MM.1S (cell line): ENCODE results near the gene HINT2.

Source experiments
- EZH2 ChIP-seq: fragments of 300-600 bp; sonication (generic); optimal IDR thresholded peaks from 2 replicates; pipeline ENCODE3; 2017; ENCODE audit warnings: low read depth, mild to moderate bottlenecking, antibody characterized with exemption, low read length, mixed read lengths
- EZH2phosphoT487 ChIP-seq: fragments of 300-600 bp; sonication (generic); IDR thresholded peaks from 2 replicates; pipeline ENCODE4 v1.6.1; 2018; ENCODE audit warnings: antibody characterized with exemption, low read length
- TF ChIP-seq, protein P1 (sequence below): fragments of 300-600 bp; sonication (generic); IDR thresholded peaks from 2 replicates; pipeline ENCODE4 v1.5.1; 2016; ENCODE audit warnings: antibody characterized with exemption, low read length, mixed read lengths

DNA sequence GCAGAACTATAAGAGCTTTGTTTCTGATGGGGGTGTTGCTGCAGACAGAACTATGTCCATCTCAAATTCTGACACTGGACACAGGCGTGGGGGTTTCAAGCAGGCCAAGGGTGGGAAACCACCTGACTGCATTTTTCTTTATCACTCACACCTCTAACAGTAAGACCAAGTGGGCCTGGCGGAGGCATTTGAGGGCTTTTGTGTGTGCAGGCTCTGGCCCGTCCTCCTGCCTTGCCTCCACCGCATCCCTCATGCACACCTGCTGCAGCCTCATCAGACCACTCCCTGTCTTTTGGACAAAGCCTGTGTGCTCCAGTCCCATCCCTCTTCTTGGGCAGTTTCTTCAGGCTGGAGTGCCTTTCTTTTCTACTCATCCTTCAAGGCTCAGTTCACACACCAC lies 47.5 kb upstream of the HINT2 start:
- TF ChIP-seq, protein P1, sequence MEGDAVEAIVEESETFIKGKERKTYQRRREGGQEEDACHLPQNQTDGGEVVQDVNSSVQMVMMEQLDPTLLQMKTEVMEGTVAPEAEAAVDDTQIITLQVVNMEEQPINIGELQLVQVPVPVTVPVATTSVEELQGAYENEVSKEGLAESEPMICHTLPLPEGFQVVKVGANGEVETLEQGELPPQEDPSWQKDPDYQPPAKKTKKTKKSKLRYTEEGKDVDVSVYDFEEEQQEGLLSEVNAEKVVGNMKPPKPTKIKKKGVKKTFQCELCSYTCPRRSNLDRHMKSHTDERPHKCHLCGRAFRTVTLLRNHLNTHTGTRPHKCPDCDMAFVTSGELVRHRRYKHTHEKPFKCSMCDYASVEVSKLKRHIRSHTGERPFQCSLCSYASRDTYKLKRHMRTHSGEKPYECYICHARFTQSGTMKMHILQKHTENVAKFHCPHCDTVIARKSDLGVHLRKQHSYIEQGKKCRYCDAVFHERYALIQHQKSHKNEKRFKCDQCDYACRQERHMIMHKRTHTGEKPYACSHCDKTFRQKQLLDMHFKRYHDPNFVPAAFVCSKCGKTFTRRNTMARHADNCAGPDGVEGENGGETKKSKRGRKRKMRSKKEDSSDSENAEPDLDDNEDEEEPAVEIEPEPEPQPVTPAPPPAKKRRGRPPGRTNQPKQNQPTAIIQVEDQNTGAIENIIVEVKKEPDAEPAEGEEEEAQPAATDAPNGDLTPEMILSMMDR = no peak
- TF ChIP-seq EZH2 (no peak), EZH2phosphoT487 (no peak)
